Measurements from ENCODE around the gene HSD17B11.
"Not testable (repeated sequence)": the region's sequence is repeated elsewhere in the genome, so short reads cannot be mapped to it uniquely, and the experiment has no call there.

The HSD17B11 gene

GRCh38 chr4:87341954-87342635 is 48.9 kb downstream of the HSD17B11 start:
- not testable (repeated sequence) for H3K9me3 ChIP-seq (ENCODE audit: control insufficient read depth in 1 of 2, low read length in 2 of 2); H3K27ac ChIP-seq (ENCODE audit: low read depth, low read length); H3K27me3 ChIP-seq (ENCODE audit: control insufficient read depth in 1 of 2, insufficient read depth in 2 of 2, low read length in 2 of 2); H3K9ac ChIP-seq (ENCODE audit: low read depth in 1 of 2, low read length in 2 of 2); H3K4me3 ChIP-seq (ENCODE audit: low read depth in 1 of 2, low read length in 2 of 2); H3K4me1 ChIP-seq (ENCODE audit: control insufficient read depth in 1 of 2, insufficient read depth in 2 of 2, low read length in 2 of 2)
- peaks cover 23 to 64% of the 10 kb centered on the region in 2 donors for H3K36me3 ChIP-seq (ENCODE audit: control insufficient read depth in 1 of 2, insufficient read depth in 2 of 2, low read length in 2 of 2)

- Histone ChIP-seq H3K9ac (ENCODE audit: low read depth in 1 of 2, low read length in 2 of 2) (no peak overlapping the region), H3K4me3 (ENCODE audit: low read depth in 1 of 2, low read length in 2 of 2) (no peak overlapping the region), H3K27me3 (ENCODE audit: control insufficient read depth in 1 of 2, insufficient read depth in 2 of 2, low read length in 2 of 2) (no peaks in the 10 kb centered on the region), H3K4me1 (ENCODE audit: control insufficient read depth in 1 of 2, insufficient read depth in 2 of 2, low read length in 2 of 2) (no peaks in the 10 kb centered on the region), H3K27ac (ENCODE audit: low read depth, low read length) (no peak overlapping the region), H3K36me3 (ENCODE audit: control insufficient read depth in 1 of 2, insufficient read depth in 2 of 2, low read length in 2 of 2) (peaks cover 25 to 72% of the 10 kb centered on the region in 2 donors), H3K9me3 (ENCODE audit: control insufficient read depth in 1 of 2, low read length in 2 of 2) (no peaks in the 10 kb centered on the region)
Observed at GRCh38 chr4:87339440-87339839, 51.5 kb downstream of the HSD17B11 start.

- Histone ChIP-seq H3K27ac (ENCODE audit: low read depth, low read length) (no peak overlapping the region), H3K36me3 (ENCODE audit: control insufficient read depth in 1 of 2, insufficient read depth in 2 of 2, low read length in 2 of 2) (peaks cover 26 to 66% of the 10 kb centered on the region in 2 donors), H3K27me3 (ENCODE audit: control insufficient read depth in 1 of 2, insufficient read depth in 2 of 2, low read length in 2 of 2) (no peaks in the 10 kb centered on the region), H3K9me3 (ENCODE audit: control insufficient read depth in 1 of 2, low read length in 2 of 2) (peaks cover 0 to 6% of the 10 kb centered on the region in 2 donors), H3K4me3 (ENCODE audit: low read depth in 1 of 2, low read length in 2 of 2) (no peak overlapping the region), H3K4me1 (ENCODE audit: control insufficient read depth in 1 of 2, insufficient read depth in 2 of 2, low read length in 2 of 2) (no peaks in the 10 kb centered on the region), H3K9ac (ENCODE audit: low read depth in 1 of 2, low read length in 2 of 2) (no peak overlapping the region)
Observed at GRCh38 chr4:87337361-87337760, 53.6 kb downstream of the HSD17B11 start.

GRCh38 chr4:87333267-87333666 is 57.7 kb downstream of the HSD17B11 start:
- no peak overlapping the region for H3K9ac ChIP-seq (ENCODE audit: low read depth in 1 of 2, low read length in 2 of 2)
- peaks cover 0 to 6% of the 10 kb centered on the region in 2 donors for H3K9me3 ChIP-seq (ENCODE audit: control insufficient read depth in 1 of 2, low read length in 2 of 2)
- H3K36me3 ChIP-seq (ENCODE audit: control insufficient read depth in 1 of 2, insufficient read depth in 2 of 2, low read length in 2 of 2) = peaks cover 9 to 33% of the 10 kb centered on the region in 2 donors
- no peaks in the 10 kb centered on the region for H3K4me1 ChIP-seq (ENCODE audit: control insufficient read depth in 1 of 2, insufficient read depth in 2 of 2, low read length in 2 of 2)
- H3K4me3 ChIP-seq (ENCODE audit: low read depth in 1 of 2, low read length in 2 of 2) = no peak overlapping the region
- H3K27ac ChIP-seq (ENCODE audit: low read depth, low read length) = no peak overlapping the region
- no peaks in the 10 kb centered on the region for H3K27me3 ChIP-seq (ENCODE audit: control insufficient read depth in 1 of 2, insufficient read depth in 2 of 2, low read length in 2 of 2)

- H3K27ac ChIP-seq (ENCODE audit: low read depth, low read length) = no peak overlapping the region
Observed at GRCh38 chr4:87330761-87331160, 60.2 kb downstream of the HSD17B11 start.

GRCh38 chr4:87327136-87327535 is 63.9 kb downstream of the HSD17B11 start:
- Histone ChIP-seq H3K36me3 (ENCODE audit: control insufficient read depth in 1 of 2, insufficient read depth in 2 of 2, low read length in 2 of 2) (no peaks in the 10 kb centered on the region), H3K4me3 (ENCODE audit: low read depth in 1 of 2, low read length in 2 of 2) (no peak overlapping the region), H3K4me1 (ENCODE audit: control insufficient read depth in 1 of 2, insufficient read depth in 2 of 2, low read length in 2 of 2) (no peaks in the 10 kb centered on the region), H3K9me3 (ENCODE audit: control insufficient read depth in 1 of 2, low read length in 2 of 2) (no peaks in the 10 kb centered on the region), H3K27ac (ENCODE audit: low read depth, low read length) (no peak overlapping the region), H3K9ac (ENCODE audit: low read depth in 1 of 2, low read length in 2 of 2) (no peak overlapping the region), H3K27me3 (ENCODE audit: control insufficient read depth in 1 of 2, insufficient read depth in 2 of 2, low read length in 2 of 2) (no peaks in the 10 kb centered on the region)

More at GRCh38 chr4:87330761-87331160, 60.2 kb downstream of the HSD17B11 start:
- Histone ChIP-seq H3K9me3 (ENCODE audit: control insufficient read depth in 1 of 2, low read length in 2 of 2) (peaks cover 0 to 6% of the 10 kb centered on the region in 2 donors), H3K4me1 (ENCODE audit: control insufficient read depth in 1 of 2, insufficient read depth in 2 of 2, low read length in 2 of 2) (no peaks in the 10 kb centered on the region), H3K36me3 (ENCODE audit: control insufficient read depth in 1 of 2, insufficient read depth in 2 of 2, low read length in 2 of 2) (peaks cover 4 to 13% of the 10 kb centered on the region in 2 donors), H3K27me3 (ENCODE audit: control insufficient read depth in 1 of 2, insufficient read depth in 2 of 2, low read length in 2 of 2) (no peaks in the 10 kb centered on the region), H3K4me3 (ENCODE audit: low read depth in 1 of 2, low read length in 2 of 2) (no peak overlapping the region), H3K9ac (ENCODE audit: low read depth in 1 of 2, low read length in 2 of 2) (no peak overlapping the region)

GRCh38 chr4:87326460-87326859 is 64.5 kb downstream of the HSD17B11 start:
- Histone ChIP-seq H3K9me3 (ENCODE audit: control insufficient read depth in 1 of 2, low read length in 2 of 2) (no peaks in the 10 kb centered on the region), H3K4me1 (ENCODE audit: control insufficient read depth in 1 of 2, insufficient read depth in 2 of 2, low read length in 2 of 2) (no peaks in the 10 kb centered on the region), H3K9ac (ENCODE audit: low read depth in 1 of 2, low read length in 2 of 2) (no peak overlapping the region), H3K27ac (ENCODE audit: low read depth, low read length) (no peak overlapping the region), H3K4me3 (ENCODE audit: low read depth in 1 of 2, low read length in 2 of 2) (no peak overlapping the region), H3K36me3 (ENCODE audit: control insufficient read depth in 1 of 2, insufficient read depth in 2 of 2, low read length in 2 of 2) (no peaks in the 10 kb centered on the region), H3K27me3 (ENCODE audit: control insufficient read depth in 1 of 2, insufficient read depth in 2 of 2, low read length in 2 of 2) (no peaks in the 10 kb centered on the region)

- H3K27ac ChIP-seq (ENCODE audit: low read depth, low read length) = no peak within 1 kb of the TSS
- no peak within 1 kb of the TSS for H3K4me3 ChIP-seq (ENCODE audit: low read depth in 1 of 2, low read length in 2 of 2)
- H3K4me1 ChIP-seq (ENCODE audit: control insufficient read depth in 1 of 2, insufficient read depth in 2 of 2, low read length in 2 of 2) = no peaks in the 10 kb centered on the region
- no peaks in the 10 kb centered on the region for H3K9me3 ChIP-seq (ENCODE audit: control insufficient read depth in 1 of 2, low read length in 2 of 2)
- H3K9ac ChIP-seq (ENCODE audit: low read depth in 1 of 2, low read length in 2 of 2) = no peak within 1 kb of the TSS
- H3K36me3 ChIP-seq (ENCODE audit: control insufficient read depth in 1 of 2, insufficient read depth in 2 of 2, low read length in 2 of 2) = no peaks in the 10 kb centered on the region
- no peaks in the 10 kb centered on the region for H3K27me3 ChIP-seq (ENCODE audit: control insufficient read depth in 1 of 2, insufficient read depth in 2 of 2, low read length in 2 of 2)
Observed at GRCh38 chr4:87322754-87323153, 68.2 kb downstream of the HSD17B11 start, which contains the start of gene HSD17B13. Gene HSD17B13 (minus strand): TSS chr4:87322882. CDS start chr4:87322841, 41 bp downstream.

- Histone ChIP-seq H3K27ac (ENCODE audit: low read depth, low read length) (no peak overlapping the region), H3K4me3 (ENCODE audit: low read depth in 1 of 2, low read length in 2 of 2) (no peak overlapping the region), H3K9ac (ENCODE audit: low read depth in 1 of 2, low read length in 2 of 2) (no peak overlapping the region), H3K4me1 (ENCODE audit: control insufficient read depth in 1 of 2, insufficient read depth in 2 of 2, low read length in 2 of 2) (no peaks in the 10 kb centered on the region), H3K36me3 (ENCODE audit: control insufficient read depth in 1 of 2, insufficient read depth in 2 of 2, low read length in 2 of 2) (no peaks in the 10 kb centered on the region), H3K27me3 (ENCODE audit: control insufficient read depth in 1 of 2, insufficient read depth in 2 of 2, low read length in 2 of 2) (no peaks in the 10 kb centered on the region), H3K9me3 (ENCODE audit: control insufficient read depth in 1 of 2, low read length in 2 of 2) (no peaks in the 10 kb centered on the region)
Observed at GRCh38 chr4:87321888-87322287, 69.1 kb downstream of the HSD17B11 start.

GRCh38 chr4:87317527-87317926 is 73.5 kb downstream of the HSD17B11 start:
- Histone ChIP-seq H3K27ac (ENCODE audit: low read depth, low read length) (no peak overlapping the region), H3K4me3 (ENCODE audit: low read depth in 1 of 2, low read length in 2 of 2) (no peak overlapping the region), H3K9me3 (ENCODE audit: control insufficient read depth in 1 of 2, low read length in 2 of 2) (no peaks in the 10 kb centered on the region), H3K27me3 (ENCODE audit: control insufficient read depth in 1 of 2, insufficient read depth in 2 of 2, low read length in 2 of 2) (no peaks in the 10 kb centered on the region), H3K4me1 (ENCODE audit: control insufficient read depth in 1 of 2, insufficient read depth in 2 of 2, low read length in 2 of 2) (no peaks in the 10 kb centered on the region), H3K36me3 (ENCODE audit: control insufficient read depth in 1 of 2, insufficient read depth in 2 of 2, low read length in 2 of 2) (no peaks in the 10 kb centered on the region), H3K9ac (ENCODE audit: low read depth in 1 of 2, low read length in 2 of 2) (no peak overlapping the region)
